ENCODE results near the gene MASP2. TPM values are rescaled to one million over a fixed set of nuclear protein-coding genes. Genes with fewer than 3 reads are reported as not detected.

Gene MASP2
- total RNA-seq, 2 experiments from 2014 or later, result 0.38 TPM; not detected in 1

DNA sequence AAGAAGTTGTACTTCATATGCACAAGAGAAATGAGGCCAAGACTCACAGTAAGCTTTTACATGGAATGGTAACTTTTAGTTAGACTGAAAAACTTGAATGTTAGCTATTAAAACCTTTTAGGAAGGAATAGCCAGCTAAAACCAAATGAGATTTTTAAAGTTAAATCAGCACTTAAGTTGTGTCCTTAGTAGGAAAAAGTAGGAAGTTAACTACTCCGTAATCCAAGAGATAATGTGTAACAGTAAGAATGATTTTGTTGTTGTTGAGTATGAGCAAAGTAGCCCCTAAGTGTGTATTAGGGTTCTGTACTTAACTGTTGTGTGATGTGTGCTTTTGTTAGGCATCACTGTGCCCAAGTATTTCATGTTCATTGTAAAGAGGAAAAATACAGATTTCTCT is 21.4 kb downstream of the MASP2 start:
- no TSS peak for BruUV-seq (replicated peaks)

DNA sequence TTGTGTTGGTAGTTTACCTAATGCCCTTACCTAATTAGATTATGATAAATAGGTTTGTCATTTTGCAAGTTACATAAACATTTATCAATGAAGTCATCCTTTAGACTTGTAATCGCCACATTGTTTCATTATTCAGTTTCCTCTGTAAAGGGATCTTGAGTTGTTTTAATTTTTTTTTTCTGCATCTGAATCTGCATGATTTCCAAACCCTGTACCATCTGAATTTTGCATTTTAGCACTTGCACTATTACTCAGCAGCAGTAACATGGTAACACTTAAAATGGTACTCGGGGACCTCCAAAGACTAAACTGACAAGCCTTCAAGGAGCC is 22.2 kb downstream of the MASP2 start:
- ChIA-PET CTCF (ENCODE audit: unreplicated experiment) (no interaction called here), POLR2A (interaction anchor here (0.6 to 1.1 kb wide), 2 partner anchors 13 to 550 kb away, joined by 3 read pairs; partner anchors contain the start of gene TARDBP)
- no peaks in the 10 kb centered on the region; the same call in 1 of the 2 replicates for H3K79me2 ChIP-seq (ENCODE audit: insufficient read depth, low read depth, low read length)
- no peak overlapping the region for H3K4me2 ChIP-seq (ENCODE audit: low read length)
- peaks cover 89% of the 10 kb centered on the region for H3K36me3 ChIP-seq (ENCODE audit: insufficient read depth, low read length)
- peaks cover 9% of the 10 kb centered on the region; the same call in 1 of the 2 replicates for H4K20me1 ChIP-seq (ENCODE audit: insufficient read depth, low read length)
- intact Hi-C loops (cut with micrococcal nuclease; ENCODE audit: unreplicated experiment), result no loop called here
- H3K9me3 ChIP-seq (ENCODE audit: low read length), result no peaks in the 10 kb centered on the region
- no peak for DNase-seq (ENCODE audit: low spot score)
- H2AFZ ChIP-seq (ENCODE audit: low read length), result no peak overlapping the region
- H3K9me2 ChIP-seq (ENCODE audit: insufficient read depth, low read length), result no peaks in the 10 kb centered on the region
- H3K4me1 ChIP-seq (ENCODE audit: insufficient read depth, low read length, poor library complexity, severe bottlenecking), result no peaks in the 10 kb centered on the region
- BruUV-seq (replicated peaks), result no TSS peak
- H3K27ac ChIP-seq (ENCODE audit: low read depth, low read length, poor library complexity, severe bottlenecking), result no peak overlapping the region
- no peak for TF ChIP-seq EZH2phosphoT487 (IDR thresholded peaks at IDR 0.05; ENCODE audit: borderline replicate concordance, low read depth, low read length)
- TF ChIP-seq, protein P1, sequence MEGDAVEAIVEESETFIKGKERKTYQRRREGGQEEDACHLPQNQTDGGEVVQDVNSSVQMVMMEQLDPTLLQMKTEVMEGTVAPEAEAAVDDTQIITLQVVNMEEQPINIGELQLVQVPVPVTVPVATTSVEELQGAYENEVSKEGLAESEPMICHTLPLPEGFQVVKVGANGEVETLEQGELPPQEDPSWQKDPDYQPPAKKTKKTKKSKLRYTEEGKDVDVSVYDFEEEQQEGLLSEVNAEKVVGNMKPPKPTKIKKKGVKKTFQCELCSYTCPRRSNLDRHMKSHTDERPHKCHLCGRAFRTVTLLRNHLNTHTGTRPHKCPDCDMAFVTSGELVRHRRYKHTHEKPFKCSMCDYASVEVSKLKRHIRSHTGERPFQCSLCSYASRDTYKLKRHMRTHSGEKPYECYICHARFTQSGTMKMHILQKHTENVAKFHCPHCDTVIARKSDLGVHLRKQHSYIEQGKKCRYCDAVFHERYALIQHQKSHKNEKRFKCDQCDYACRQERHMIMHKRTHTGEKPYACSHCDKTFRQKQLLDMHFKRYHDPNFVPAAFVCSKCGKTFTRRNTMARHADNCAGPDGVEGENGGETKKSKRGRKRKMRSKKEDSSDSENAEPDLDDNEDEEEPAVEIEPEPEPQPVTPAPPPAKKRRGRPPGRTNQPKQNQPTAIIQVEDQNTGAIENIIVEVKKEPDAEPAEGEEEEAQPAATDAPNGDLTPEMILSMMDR (conservative IDR thresholded peaks at IDR 0.05; ENCODE audit: low read length), result no peak
- H3K4me3 ChIP-seq (ENCODE audit: low read depth, low read length, poor library complexity, severe bottlenecking), result no peak overlapping the region

More for the DNA sequence above, 21.4 kb downstream of the MASP2 start:
- TF ChIP-seq, protein P1 (conservative IDR thresholded peaks at IDR 0.05; ENCODE audit: low read length), result no peak
- no peak for TF ChIP-seq EZH2phosphoT487 (IDR thresholded peaks at IDR 0.05; ENCODE audit: borderline replicate concordance, low read depth, low read length)
- ChIA-PET CTCF (ENCODE audit: unreplicated experiment) (no interaction called here), POLR2A (interaction anchor here (0.7 to 1.1 kb wide), 2 partner anchors 14 to 33 kb away, joined by 3 read pairs; partner anchors contain the start of gene TARDBP)
- H4K20me1 ChIP-seq (ENCODE audit: insufficient read depth, low read length), result peaks cover 9% of the 10 kb centered on the region; the same call in 1 of the 2 replicates
- no peaks in the 10 kb centered on the region; the same call in 1 of the 2 replicates for H3K79me2 ChIP-seq (ENCODE audit: insufficient read depth, low read depth, low read length)
- no peaks in the 10 kb centered on the region for H3K4me1 ChIP-seq (ENCODE audit: insufficient read depth, low read length, poor library complexity, severe bottlenecking)
- no peak overlapping the region for H3K4me2 ChIP-seq (ENCODE audit: low read length)
- DNase-seq (ENCODE audit: low spot score), result no peak
- H2AFZ ChIP-seq (ENCODE audit: low read length), result no peak overlapping the region
- H3K9me2 ChIP-seq (ENCODE audit: insufficient read depth, low read length), result no peaks in the 10 kb centered on the region
- no peak overlapping the region for H3K27ac ChIP-seq (ENCODE audit: low read depth, low read length, poor library complexity, severe bottlenecking)
- no peaks in the 10 kb centered on the region for H3K9me3 ChIP-seq (ENCODE audit: low read length)
- no peak overlapping the region for H3K4me3 ChIP-seq (ENCODE audit: low read depth, low read length, poor library complexity, severe bottlenecking)
- peaks cover 89% of the 10 kb centered on the region for H3K36me3 ChIP-seq (ENCODE audit: insufficient read depth, low read length)
- intact Hi-C loops (cut with micrococcal nuclease; ENCODE audit: unreplicated experiment), result no loop called here

DNA sequence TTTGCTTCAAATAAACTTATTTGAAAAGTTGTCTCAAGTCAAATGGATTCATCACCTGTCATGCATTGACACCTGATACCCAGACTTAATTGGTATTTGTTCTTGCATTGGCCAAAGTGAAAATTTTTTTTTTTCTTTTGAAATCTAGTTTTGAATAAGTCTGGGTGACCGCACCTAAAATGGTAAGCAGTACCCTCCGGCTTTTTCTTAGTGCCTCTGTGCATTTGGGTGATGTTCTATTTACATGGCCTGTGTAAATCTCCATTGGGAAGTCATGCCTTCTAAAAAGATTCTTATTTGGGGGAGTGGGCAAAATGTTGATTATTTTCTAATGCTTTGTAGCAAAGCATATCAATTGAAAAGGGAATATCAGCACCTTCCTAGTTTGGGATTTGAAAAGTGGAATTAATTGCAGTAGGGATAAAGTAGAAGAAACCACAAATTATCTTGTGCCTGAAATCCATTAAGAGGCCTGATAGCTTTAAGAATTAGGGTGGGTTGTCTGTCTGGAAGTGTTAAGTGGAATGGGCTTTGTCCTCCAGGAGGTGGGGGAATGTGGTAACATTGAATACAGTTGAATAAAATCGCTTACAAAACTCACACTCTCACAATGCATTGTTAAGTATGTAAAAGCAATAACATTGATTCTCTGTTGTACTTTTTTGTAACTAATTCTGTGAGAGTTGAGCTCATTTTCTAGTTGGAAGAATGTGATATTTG is 22.7 kb downstream of the MASP2 start:
- intact Hi-C loops (cut with micrococcal nuclease; ENCODE audit: unreplicated experiment), result no loop called here
- no peak for TF ChIP-seq EZH2phosphoT487 (IDR thresholded peaks at IDR 0.05; ENCODE audit: borderline replicate concordance, low read depth, low read length)
- TF ChIP-seq, protein P1 (conservative IDR thresholded peaks at IDR 0.05; ENCODE audit: low read length), result no peak
- Histone ChIP-seq H3K4me3 (ENCODE audit: low read depth, low read length, poor library complexity, severe bottlenecking) (no peak overlapping the region), H2AFZ (ENCODE audit: low read length) (no peak overlapping the region), H3K4me2 (ENCODE audit: low read length) (no peak overlapping the region), H3K36me3 (ENCODE audit: insufficient read depth, low read length) (peaks cover 91% of the 10 kb centered on the region), H4K20me1 (ENCODE audit: insufficient read depth, low read length) (peaks cover 10% of the 10 kb centered on the region; the same call in 1 of the 2 replicates), H3K79me2 (ENCODE audit: insufficient read depth, low read depth, low read length) (peaks cover under 1% of the 10 kb centered on the region; the same call in 1 of the 2 replicates), H3K9me3 (ENCODE audit: low read length) (no peaks in the 10 kb centered on the region), H3K27ac (ENCODE audit: low read depth, low read length, poor library complexity, severe bottlenecking) (no peak overlapping the region), H3K9me2 (ENCODE audit: insufficient read depth, low read length) (no peaks in the 10 kb centered on the region), H3K4me1 (ENCODE audit: insufficient read depth, low read length, poor library complexity, severe bottlenecking) (no peaks in the 10 kb centered on the region)
- no TSS peak for BruUV-seq (replicated peaks)
- CTCF ChIA-PET (ENCODE audit: unreplicated experiment), result no interaction called here
- no peak for DNase-seq (ENCODE audit: low spot score)
- POLR2A ChIA-PET, result interaction anchor here (0.6 kb wide), 1 partner anchor 551 kb away, joined by 3 read pairs; no protein-coding TSS in a partner anchor
